Measurements from ENCODE around the gene MBD3L2B.

- no peak for TF ChIP-seq EZH2phosphoT487 (IDR thresholded peaks at IDR 0.05; ENCODE audit: borderline replicate concordance, low read depth, low read length)
- TF ChIP-seq CTCF (conservative IDR thresholded peaks at IDR 0.05; ENCODE audit: low read length), result no peak
These were observed 33.4 kb downstream of the MBD3L2B start for GRCh38 chr19:6987850-6988249.
